Measurements from ENCODE around the gene DDI2. TPM values are rescaled to one million over a fixed set of nuclear protein-coding genes. Genes with fewer than 3 reads are reported as not detected.
"Not testable (repeated sequence)": the region's sequence is repeated elsewhere in the genome, so short reads cannot be mapped to it uniquely, and the experiment has no call there.

The DDI2 gene
- polyA plus RNA-seq, 1 donor, result 28.1 TPM

DNA sequence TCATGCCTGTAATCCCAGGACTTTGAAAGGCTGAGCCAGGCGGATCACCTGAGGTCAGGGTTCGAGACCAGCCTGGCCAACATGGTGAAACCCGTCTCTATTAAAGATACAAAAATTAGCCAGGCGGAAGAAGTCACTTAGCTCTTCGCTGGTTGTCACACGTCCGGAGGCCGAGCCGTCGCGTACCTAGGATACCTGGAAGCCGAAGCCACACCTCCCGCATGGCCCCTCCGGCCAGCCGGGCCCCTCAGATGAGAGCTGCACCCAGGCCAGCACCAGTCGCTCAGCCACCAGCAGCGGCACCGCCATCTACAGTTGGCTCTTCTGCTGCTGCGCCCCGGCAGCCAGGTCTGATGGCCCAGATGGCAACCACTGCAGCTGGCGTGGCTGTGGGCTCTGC lies 12.9 kb upstream of the DDI2 start:
- DNase-seq, result not testable (repeated sequence)

DNA sequence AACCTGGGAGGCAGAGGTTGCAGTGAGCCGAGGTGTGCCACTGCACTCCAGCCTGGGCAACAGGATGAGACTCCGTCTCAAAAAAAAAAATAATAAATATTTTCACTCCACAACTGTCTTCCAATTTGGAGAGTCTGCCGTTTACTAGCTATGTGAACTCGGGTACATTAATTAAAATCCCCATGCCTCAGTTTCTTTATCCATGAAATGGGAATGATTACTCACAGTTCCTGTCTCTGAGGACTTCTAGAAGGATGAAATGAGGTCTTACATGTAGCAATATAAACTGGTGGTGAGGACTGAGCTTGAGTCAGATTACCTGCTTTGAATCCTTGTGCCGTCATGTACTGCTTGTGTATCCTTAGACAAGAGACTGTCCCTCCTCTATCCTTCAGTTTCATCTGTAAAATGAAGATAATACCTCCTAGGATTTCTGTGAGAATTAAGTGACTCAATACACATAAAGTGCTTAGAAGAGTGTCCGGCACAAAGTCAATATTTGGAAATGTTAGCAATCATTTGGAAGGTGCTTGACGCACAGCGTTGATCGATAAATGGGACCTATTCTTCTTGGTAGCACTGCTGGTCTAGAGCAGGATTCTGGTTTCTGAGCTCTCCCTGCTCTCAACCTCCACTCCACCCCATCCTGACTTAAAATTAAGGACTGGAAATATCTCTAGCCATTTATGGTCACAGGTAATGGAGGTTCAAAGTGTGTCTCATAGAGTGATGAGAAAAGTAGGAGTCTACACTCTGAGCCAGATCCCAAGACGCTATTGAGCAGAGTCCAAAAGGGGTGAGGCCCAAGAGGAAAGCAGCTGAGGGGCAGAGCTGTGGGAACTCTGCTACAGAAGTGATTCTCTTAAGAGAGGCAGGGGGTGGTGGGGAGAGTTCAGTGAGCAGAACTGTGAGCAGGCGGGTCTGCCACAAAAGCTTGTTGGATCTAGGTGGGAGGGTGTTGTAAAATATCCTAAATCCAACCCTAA lies 11.6 kb upstream of the DDI2 start:
- no peak for DNase-seq

DNA sequence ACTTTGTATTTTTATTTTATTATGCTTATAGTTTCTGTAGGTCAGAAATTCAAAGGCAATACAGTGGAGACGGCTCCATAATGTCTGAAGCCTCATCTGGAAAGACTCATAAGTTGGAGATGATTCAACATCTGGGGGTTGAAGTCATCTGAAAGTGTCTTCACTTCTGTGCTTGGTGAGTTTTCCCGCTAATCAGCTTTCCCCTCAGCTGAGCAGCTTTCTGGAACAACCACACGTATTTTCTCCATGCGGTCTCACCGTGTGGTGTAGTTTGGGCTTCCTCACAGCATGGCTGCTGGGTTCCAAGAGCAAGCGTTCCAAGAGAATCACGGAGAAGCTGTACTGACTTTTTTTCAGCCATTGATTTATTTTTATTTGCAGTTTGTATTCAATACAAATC lies 7.6 kb upstream of the DDI2 start:
- no peak for DNase-seq

DNA sequence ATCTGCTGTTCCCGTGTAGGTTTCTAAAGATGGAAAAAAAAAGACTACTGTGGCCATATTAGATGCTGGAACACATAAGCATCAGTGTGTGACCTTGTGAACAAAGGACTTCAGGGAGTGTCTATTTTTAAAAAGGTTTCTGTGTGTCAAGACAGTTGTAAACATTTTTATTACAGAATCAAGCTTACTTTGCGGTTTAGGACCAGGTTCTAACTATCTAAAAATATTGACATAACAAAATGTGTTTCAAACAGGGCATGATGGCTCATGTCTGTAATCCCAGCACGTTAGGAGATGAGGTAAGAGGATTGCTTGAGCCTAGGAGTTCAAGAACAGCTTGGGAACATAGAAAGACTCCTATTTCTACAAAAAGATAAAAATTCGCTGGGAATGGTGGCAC lies 7.1 kb upstream of the DDI2 start:
- DNase-seq, result no peak

DNA sequence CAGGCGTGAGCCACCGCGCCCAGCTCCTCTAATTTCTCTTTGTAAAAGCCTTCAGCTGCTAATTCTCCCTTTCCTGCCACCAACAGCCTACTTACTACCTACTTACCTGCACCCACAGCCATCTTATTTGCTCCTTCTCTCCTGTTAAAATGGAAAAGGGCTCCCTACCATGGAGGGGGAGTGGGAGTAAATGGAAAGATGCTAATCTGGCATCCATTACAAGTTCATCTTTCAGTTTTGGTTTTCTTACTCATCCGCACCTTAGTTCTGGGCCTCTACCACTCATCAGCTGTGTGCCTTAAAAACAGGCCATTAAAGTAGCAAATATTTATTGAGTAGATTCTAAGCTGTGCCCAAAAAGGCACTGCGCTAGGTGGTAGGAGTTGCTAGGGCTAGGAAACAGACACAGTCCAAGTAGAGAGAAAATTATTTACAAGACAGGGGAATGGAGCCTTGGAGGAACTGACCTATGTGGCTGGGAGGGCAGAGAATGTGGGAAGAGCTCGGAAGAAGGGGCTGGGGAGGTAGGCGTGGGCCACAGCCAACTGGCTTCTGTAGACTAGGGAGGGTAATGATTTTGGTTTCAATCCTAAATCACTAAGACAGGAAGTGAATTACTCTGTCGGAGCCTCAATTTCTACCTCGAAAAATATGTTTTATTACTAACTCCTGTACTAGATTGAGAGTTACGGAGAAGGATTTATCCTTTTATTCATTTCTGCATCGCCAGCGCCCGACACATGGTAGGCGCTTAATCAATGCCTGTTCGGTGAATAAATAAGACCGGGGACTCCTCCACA lies 685 bp upstream of the DDI2 start:
- no peak for DNase-seq

DNA sequence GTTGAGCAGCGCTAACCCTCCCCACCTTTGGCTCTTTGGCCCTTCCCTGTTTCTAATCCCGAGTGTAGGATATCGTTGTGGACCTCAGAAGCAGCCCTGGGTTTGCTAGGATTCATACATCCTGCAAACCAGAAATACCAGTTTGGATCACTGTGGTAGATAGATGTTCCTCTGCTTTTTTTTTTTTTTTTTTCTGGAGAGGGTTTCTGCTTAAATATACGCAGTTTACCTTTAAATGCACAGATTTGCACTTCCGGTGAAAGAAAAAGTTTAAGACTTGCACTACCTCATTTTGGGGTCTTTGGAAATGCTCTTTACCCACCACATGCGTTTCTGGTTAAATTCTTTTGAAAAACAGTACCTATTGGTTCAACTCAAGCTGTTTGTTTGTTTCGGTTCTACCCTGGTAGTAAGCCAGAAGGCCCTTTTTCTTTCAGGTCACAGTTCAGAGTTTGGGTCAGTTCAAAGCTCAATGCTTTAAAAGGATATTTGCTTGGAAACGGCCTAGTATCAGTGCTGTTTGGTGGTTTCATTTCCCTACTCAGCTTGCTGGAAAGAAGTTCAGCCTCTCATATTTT lies 908 bp downstream of the DDI2 start:
- no peak for DNase-seq

DNA sequence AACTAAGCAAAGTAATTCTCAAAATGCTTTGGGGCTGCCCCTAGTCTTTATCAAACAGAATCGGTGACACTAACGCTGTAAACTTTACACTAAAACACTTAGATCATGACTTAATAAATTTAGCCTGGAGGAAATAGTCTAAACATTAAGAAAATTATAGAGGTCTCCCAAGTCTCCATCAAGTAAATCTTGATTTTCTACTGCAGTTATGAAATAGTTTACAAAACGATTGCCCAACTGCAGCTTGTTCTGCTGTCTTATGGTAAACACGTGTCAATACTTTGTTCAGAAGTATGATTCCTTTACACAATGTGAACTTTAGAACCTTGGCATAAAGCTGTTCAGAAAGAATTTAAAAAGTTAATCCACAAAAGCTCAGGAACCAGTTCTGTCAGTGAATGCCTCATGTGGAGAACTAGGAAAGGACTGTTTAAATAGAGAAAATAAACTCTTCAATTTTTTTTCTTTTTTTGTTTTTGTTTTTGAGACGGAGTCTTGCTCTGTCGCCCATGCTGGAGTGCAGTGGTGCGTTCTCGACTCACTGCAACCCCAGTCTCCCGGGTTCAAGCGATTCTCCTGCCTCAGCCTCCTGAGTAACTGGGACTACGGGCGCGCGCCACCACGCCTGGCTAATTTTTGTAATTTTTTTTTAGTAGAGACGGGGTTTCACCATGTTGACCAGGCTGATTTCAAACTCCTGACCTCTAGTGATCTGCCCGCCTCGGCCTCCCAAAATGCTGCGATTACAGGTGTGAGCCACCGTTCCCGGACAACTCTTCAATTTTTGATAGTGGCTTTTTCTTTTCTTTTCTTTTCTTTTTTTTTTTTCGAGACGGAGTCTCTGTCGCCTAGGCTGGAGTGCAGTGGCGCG lies 1.6 kb downstream of the DDI2 start:
- no peak for DNase-seq

DNA sequence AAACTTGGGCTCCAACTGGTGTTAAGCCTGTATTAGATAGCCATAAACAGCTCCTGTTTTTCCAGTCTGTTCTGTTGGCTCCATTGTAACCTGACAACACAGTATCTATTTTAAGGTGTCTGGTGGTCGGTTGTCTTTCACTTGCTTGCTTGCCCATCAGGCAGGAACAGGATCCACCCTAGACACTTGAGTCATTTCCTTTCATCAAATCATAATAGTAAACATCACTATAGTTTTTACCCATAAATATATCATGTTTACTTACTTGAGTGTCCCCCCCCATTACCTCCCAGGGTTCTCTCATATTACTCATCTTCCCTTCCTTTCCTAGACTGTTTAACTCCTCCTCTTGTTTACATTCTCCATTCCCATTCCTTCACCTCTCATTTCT lies 2.9 kb downstream of the DDI2 start:
- DNase-seq, result no peak

DNA sequence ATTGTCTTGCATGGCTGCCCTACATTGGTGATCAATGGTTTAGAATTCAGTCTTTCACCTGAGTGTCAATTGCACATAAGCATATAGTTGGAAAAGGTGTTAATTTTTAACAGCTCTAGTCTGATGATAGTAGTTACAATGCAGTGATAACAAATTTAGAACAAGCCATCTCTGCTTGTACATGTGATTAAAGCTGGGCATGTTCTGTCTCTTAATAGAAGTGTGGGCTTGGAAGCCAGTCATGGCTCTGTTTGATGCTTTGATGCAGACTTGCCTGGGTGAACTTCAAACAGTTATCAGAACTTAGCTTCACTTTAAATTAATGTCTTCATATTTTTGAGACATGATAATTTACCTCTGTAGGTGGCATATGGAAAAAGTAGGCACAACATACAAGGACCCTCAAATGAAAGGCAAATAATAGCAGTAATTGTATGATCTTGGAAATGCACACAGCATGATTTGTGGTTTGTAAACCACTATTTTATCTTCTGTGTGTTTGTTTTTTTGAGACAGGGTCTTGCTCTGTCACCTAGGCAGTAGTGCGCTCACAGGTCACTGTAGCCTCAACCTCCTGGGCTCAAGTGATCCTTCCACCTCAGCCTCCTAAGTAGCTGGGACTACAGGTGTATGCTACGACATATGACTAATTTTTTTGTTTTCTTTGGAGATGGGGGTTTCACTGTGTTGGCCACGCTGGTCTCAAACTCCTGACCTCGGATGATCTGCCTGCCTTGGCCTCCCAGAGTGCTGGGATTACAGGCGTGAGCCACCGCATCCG lies 3.8 kb downstream of the DDI2 start:
- no peak for DNase-seq

DNA sequence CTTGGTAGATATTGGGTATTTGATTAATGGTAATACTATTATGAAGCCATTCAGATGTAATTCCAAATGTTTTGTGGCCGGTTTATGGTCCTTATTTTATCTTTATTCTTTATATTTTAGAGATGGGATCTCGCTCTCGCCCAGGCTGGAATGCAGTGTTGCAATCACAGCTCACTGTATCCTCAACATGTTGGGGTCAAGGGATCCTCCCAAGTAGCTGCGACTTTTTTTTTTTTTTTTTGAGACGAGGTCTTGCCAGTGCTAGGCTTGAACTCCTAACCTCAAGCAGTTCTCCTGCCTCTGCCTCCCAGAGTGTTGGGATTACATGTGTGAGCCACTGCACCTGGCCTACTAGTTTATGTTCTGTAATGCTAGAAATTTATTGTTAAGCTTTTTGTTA lies 4.7 kb downstream of the DDI2 start:
- no peak for DNase-seq

DNA sequence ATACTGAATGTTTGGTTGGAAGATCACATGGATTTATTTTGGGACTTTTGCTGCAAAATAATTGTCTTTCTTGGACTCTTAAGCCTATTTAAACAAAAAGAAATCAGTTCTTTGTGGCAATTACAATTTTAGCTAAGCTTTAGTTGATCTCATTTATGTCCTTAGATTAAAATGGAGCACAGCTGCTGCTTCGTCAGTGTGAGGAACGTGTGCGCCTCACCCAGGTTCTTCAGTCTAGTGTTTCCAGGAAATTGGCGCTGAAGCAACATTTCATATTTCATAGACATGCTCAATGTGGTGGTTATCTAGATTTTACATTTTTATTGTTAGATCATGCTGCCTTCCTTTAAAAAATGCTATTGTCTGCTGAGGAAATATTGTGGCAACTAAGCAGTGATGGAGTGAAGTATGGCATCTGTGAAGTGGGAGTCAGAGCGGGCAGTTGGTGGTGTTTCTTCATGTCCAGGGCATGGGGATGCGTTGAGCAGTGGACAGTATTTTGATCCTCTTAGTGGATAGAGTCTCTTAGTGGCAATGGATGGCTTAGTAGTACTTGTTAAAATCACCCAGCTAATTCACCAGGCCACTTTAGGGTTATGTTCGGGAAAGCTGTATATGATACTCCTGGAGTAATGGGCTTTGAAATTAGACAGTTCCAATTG lies 5.6 kb downstream of the DDI2 start:
- no peak for DNase-seq

DNA sequence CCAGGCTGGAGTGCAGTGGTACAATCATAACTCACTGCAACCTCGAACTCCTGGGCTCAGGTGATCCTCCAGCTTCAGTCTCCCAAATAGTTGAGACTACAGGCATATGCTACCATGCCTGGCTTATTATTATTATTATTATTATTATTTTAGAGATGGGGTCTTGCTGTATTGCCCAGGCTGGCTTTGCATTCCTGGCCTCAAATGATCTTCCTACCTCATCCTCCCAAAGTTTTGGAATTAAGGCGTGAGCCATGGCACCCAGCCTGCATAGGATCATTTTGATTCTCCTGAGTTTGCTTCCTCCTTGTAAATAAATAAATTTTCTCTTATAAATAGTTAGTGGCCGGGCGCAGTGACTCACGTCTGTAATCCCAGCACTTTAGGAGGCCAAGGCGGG lies 6.2 kb downstream of the DDI2 start:
- DNase-seq, result no peak

DNA sequence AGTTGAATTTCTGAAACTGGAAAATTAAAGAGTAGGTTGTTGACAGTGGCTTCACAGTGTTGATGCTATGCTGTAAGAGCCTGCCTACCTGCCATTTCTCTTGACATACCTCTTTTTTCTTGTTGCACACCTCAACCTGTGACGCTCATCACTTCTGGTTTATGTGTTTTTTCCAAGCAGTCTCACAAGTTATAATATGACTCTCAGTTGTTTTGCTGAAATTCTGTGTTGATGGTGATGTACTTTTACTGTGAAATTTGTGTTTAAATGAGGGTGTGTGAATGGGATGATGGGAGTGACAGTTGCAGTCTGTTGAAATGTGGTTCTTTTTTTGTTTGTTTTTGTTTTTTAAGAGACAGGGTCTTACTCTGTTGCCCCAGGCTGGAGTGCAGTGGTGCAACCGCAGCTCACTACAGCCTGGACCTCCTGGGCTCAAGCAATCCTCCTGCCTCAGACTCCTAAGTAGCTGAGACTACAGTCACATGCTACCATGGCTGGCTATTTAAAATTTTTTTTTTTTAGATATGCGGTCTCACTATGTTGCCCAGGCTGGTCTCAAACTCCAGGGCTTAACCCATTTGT lies 7.0 kb downstream of the DDI2 start:
- no peak for DNase-seq

DNA sequence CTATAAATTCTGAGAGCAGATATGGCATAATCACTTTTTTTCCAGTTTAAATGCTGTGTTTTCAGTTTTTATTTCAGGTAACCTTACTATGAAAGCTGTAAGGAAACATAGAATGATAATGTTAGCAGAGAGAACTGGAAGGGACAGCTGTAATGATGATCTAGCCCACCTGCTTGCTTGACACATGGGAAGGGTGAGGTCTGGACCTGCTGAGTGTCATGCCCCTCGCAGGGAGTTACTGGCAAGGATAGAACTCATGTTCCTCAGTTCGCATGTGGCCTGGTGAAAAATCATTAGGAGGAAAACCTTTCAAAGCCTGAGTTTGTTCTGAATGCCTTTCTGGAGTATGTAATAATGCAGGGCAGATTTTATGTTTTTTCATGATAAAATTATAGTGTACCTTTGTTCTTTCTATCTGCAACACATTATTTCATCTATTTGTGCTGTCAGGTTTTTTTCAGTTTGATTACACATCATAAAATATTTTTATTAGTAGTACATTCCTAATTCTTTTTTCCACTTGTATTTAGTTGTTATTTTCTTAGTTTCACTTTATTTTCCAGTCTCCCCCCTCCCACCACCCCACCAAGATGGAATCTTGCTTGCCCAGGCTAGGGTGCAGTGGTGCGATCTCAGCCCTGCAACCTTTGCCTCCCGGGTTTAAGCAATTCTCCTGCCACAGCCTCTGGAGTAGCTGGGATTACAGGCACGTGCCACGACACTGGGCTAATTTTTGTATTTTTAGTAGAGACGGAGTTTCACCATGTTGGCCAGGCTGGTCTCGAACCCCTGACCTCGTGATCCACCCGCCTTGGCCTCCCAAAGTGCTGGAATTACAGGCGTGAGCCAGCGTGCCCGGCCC lies 8.0 kb downstream of the DDI2 start:
- DNase-seq, result no peak

DNA sequence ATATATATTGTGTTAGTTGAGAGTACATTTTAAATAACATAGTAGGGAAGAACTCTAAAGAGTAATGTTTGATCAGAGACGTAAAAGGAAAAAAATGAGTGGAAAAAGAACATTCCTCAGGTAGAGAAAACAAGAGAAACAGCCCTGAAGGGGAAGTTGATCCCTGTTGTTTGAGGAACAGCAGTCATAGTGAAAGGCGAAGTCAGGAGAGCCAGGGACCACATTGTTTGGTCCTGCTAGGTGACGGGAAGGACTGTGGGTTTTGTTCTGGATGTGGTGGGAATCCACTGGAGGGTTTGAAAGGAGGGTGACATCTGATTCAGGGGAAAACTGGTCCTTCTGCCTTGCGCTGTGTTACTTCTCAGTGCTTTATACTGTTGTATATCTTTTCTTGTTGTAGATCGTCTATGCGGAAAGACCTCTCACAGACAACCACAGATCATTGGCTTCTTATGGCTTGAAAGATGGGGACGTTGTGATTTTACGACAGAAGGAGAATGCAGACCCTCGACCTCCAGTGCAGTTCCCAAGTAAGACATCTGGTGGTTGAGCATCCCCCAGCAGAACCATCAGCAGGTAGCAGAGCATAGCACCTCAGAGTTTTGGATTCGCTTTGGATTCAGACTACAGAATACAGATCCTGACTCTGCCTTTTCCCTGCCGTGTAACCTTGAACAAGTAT lies 9.2 kb downstream of the DDI2 start:
- no peak for DNase-seq

DNA sequence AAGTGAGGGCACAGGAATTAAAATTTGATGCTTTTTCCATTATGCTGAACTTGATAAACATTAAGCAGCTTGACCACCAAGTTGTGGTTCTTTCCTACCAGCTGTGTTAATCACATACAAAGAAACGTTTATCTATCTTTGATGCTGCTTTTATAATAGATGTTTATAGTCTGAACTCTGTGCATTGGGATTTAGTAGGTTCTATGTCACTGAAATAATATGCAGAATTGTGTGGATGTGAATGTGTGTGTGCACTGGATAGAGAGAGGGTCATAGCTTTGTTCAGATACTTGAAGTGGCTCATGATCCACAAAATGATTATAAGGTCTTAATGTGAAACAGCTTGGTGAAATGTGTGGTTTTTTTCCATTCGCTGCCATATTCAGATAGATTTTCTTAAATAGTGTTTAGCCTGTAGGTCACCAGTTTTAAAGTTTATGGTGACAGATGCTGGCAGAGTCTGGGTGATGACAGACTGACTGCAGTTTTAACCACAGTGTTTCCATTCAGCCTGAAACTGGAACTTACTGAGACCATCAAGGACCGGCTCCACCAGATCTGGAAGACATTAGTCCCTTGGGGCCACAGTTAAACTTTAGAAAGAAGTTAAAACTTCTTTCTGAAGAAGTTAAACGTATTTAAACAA lies 10.2 kb downstream of the DDI2 start:
- DNase-seq, result no peak

DNA sequence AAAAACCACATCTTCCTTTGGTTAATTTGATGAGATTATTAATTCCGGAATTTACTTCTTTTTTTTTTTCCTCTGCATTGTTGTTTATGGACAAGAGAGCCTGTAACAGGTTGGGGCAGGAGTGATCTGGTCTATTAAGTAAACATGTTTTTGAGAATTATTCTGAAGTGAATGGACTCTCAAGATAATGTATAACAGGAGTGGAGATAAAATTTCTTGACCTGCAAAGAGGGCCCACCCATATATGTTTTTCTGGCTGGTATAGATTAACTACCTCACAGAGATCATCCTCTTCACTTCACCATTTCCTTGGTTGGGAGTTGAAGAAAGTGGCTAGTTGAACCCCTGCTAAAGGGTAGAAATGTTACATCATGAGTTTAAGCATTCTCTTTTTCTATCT lies 10.7 kb downstream of the DDI2 start:
- DNase-seq, result no peak

All from left kidney (tissue), 2 donors.